Calu3 (cell line): ENCODE data around the gene ARSG. TPM values are rescaled to one million over a fixed set of nuclear protein-coding genes. Genes with fewer than 3 reads are reported as not detected.

Experiments
- BruUV-seq: library from RNA; stranded (reverse); fragments of 400-500 nt; replicated peaks from 2 replicates; lab custom pipeline; 2021; lab: Mats Ljungman, UMichigan
- CTCF ChIA-PET: fragments of 300-600 bp; sonication (Branson Sonifier 250); formaldehyde crosslinking; loops from one replicate; lab custom pipeline; 2022; ENCODE audit warnings: antibody characterized with exemption; lab: Charles Lee
- DNase-seq: peaks from one replicate; pipeline ENCODE4 v3.0.0; 2022
- H3K27ac Mint-ChIP-seq: one replicate; pipeline ENCODE4 v1.8.0; 2022; ENCODE audit warnings: mixed read lengths; ENCODE audit not compliant: unreplicated experiment
- H3K27me3 Mint-ChIP-seq: one replicate; pipeline ENCODE4 v1.8.0; 2022; ENCODE audit warnings: mixed read lengths; ENCODE audit not compliant: unreplicated experiment
- H3K36me3 Mint-ChIP-seq: one replicate; pipeline ENCODE4 v1.8.0; 2022; ENCODE audit warnings: mild to moderate bottlenecking, moderate library complexity, mixed read lengths; ENCODE audit not compliant: insufficient read depth, unreplicated experiment
- H3K4me1 Mint-ChIP-seq: one replicate; pipeline ENCODE4 v1.8.0; 2022; ENCODE audit warnings: mild to moderate bottlenecking, low read depth, mixed read lengths; ENCODE audit not compliant: unreplicated experiment
- H3K4me3 Mint-ChIP-seq: one replicate; pipeline ENCODE4 v1.8.0; 2022; ENCODE audit warnings: mild to moderate bottlenecking, low read depth, moderate library complexity, mixed read lengths; ENCODE audit not compliant: unreplicated experiment
- H3K9me3 Mint-ChIP-seq: one replicate; pipeline ENCODE4 v1.8.0; 2022; ENCODE audit warnings: low read depth, mixed read lengths; ENCODE audit not compliant: unreplicated experiment
- CTCF ChIP-seq: fragments of 200-600 bp; IDR thresholded peaks from one replicate; pipeline ENCODE4 v1.8.0; 2022; ENCODE audit warnings: antibody characterized with exemption; ENCODE audit not compliant: unreplicated experiment
- intact Hi-C: fragments of 100-400 bp; cut with micrococcal nuclease; formaldehyde crosslinking; loops from one replicate; pipeline ENCODE4 v1.10.0; 2022; ENCODE audit not compliant: unreplicated experiment
- total RNA-seq: library from RNA; stranded (reverse); gene quantifications from 2 replicates; pipeline ENCODE4 v1.2.3, GENCODE V29; 2022

The ARSG gene
- total RNA-seq, 1 experiment from 2014 or later: 1.4 TPM

GRCh38 chr17:68429881-68430280 is 138.6 kb downstream of the ARSG start:
- H3K9me3 Mint-ChIP-seq: no peaks in the 10 kb centered on the region
- CTCF ChIA-PET: no interaction called here
- no TSS peak for BruUV-seq
- no peak for TF ChIP-seq CTCF
- no peak overlapping the region for H3K27ac Mint-ChIP-seq
- no peak overlapping the region for H3K4me3 Mint-ChIP-seq
- no peaks in the 10 kb centered on the region for H3K4me1 Mint-ChIP-seq
- H3K27me3 Mint-ChIP-seq: no peaks in the 10 kb centered on the region
- peaks cover 54% of the 10 kb centered on the region for H3K36me3 Mint-ChIP-seq
- intact Hi-C loops: no loop called here
- no peak for DNase-seq

- no peak for DNase-seq
- Mint-ChIP-seq H3K9me3 (no peaks in the 10 kb centered on the region), H3K4me3 (no peak overlapping the region), H3K36me3 (peaks cover 55% of the 10 kb centered on the region), H3K27ac (no peak overlapping the region), H3K27me3 (no peaks in the 10 kb centered on the region), H3K4me1 (peaks cover 5% of the 10 kb centered on the region)
- TF ChIP-seq CTCF: no peak
- intact Hi-C loops: no loop called here
- CTCF ChIA-PET: no interaction called here
- no TSS peak for BruUV-seq
These were observed 139.8 kb downstream of the ARSG start for GRCh38 chr17:68431045-68431608.

GRCh38 chr17:68431661-68432071 is 140.4 kb downstream of the ARSG start:
- H3K4me3 Mint-ChIP-seq: no peak overlapping the region
- BruUV-seq: no TSS peak
- CTCF ChIA-PET: no interaction called here
- no peak overlapping the region for H3K27ac Mint-ChIP-seq
- peaks cover 55% of the 10 kb centered on the region for H3K36me3 Mint-ChIP-seq
- intact Hi-C loops: no loop called here
- DNase-seq: no peak
- no peaks in the 10 kb centered on the region for H3K27me3 Mint-ChIP-seq
- no peak for TF ChIP-seq CTCF
- H3K4me1 Mint-ChIP-seq: peaks cover 10% of the 10 kb centered on the region
- H3K9me3 Mint-ChIP-seq: no peaks in the 10 kb centered on the region

- intact Hi-C loops: no loop called here
- BruUV-seq: no TSS peak
- H3K27me3 Mint-ChIP-seq: no peaks in the 10 kb centered on the region
These were observed 141.0 kb downstream of the ARSG start for GRCh38 chr17:68432086-68432864.

More at GRCh38 chr17:68432086-68432864, 141.0 kb downstream of the ARSG start:
- H3K4me1 Mint-ChIP-seq: peaks cover 10% of the 10 kb centered on the region
- CTCF ChIA-PET: interaction anchor here (0.9 kb wide), 1 partner anchor 34 kb away, joined by 3 read pairs; no protein-coding TSS in a partner anchor
- H3K9me3 Mint-ChIP-seq: no peaks in the 10 kb centered on the region
- no peak for DNase-seq
- no peak overlapping the region for H3K4me3 Mint-ChIP-seq
- H3K27ac Mint-ChIP-seq: no peak overlapping the region
- H3K36me3 Mint-ChIP-seq: peaks cover 50% of the 10 kb centered on the region
- TF ChIP-seq CTCF: no peak
